GM06990 (cell line): ENCODE measurements around the gene EPSTI1.

Source experiments
- DNase-seq: peaks from one replicate; pipeline ENCODE4 v3.0.0-alpha.2; 2011; ENCODE audit not compliant: insufficient read length; ENCODE audit errors: extremely low read depth
- H3K27me3 ChIP-seq: replicated peaks from 2 replicates; pipeline ENCODE4 v1.6.0; 2011; ENCODE audit warnings: low read length; ENCODE audit not compliant: control insufficient read depth, insufficient read depth
- H3K36me3 ChIP-seq: 2 replicates; pipeline ENCODE4 v1.5.1; 2011; ENCODE audit warnings: low read length; ENCODE audit not compliant: control insufficient read depth, insufficient read depth
- H3K4me3 ChIP-seq: replicated peaks from 2 replicates; pipeline ENCODE4 v1.5.1; 2011; ENCODE audit warnings: low read depth, mild to moderate bottlenecking, control low read depth, low read length
- CTCF ChIP-seq: IDR thresholded peaks from 2 replicates; pipeline ENCODE4 v1.5.1; 2011; ENCODE audit warnings: low read length, control low read depth, mild to moderate bottlenecking, inconsistent platforms; ENCODE audit not compliant: insufficient read depth, poor library complexity, severe bottlenecking

EPSTI1 gene

GRCh38 chr13:42984691-42985090 is 7.3 kb downstream of the EPSTI1 start:
- H3K27me3 ChIP-seq: no peaks in the 10 kb centered on the region
- TF ChIP-seq CTCF: no peak
- no peak overlapping the region for H3K4me3 ChIP-seq
- DNase-seq: no peak
- H3K36me3 ChIP-seq: no peaks in the 10 kb centered on the region; the same call in 1 of the 2 replicates

- no peaks in the 10 kb centered on the region for H3K27me3 ChIP-seq
- H3K4me3 ChIP-seq: no peak overlapping the region
- no peaks in the 10 kb centered on the region; the same call in 1 of the 2 replicates for H3K36me3 ChIP-seq
- no peak for TF ChIP-seq CTCF
- no peak for DNase-seq
Measured at GRCh38 chr13:42984026-42984425, 8.0 kb downstream of the EPSTI1 start.

DNA sequence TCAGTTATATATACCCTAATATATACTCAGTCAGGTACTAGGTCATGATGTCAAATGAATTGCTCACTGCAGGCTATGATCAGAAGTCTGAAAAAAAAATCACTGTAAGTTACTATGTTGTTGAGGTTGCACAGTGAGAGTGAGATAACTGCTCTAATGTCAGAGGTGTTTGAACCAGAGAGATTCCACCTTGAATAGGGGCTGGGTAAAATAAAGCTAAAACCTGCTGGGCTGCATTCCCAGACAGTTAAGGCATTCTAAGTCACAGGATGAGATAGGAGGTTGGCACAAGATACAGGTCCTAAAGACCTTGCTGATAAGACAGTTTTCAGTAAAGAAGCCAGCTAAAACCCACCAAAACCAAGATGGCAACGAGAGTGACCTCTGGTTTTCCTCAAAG is 10.2 kb downstream of the EPSTI1 start:
- no peak for TF ChIP-seq CTCF
- no peak overlapping the region for H3K4me3 ChIP-seq
- H3K27me3 ChIP-seq: no peaks in the 10 kb centered on the region
- no peak for DNase-seq
- H3K36me3 ChIP-seq: no peaks in the 10 kb centered on the region; the same call in 1 of the 2 replicates

DNA sequence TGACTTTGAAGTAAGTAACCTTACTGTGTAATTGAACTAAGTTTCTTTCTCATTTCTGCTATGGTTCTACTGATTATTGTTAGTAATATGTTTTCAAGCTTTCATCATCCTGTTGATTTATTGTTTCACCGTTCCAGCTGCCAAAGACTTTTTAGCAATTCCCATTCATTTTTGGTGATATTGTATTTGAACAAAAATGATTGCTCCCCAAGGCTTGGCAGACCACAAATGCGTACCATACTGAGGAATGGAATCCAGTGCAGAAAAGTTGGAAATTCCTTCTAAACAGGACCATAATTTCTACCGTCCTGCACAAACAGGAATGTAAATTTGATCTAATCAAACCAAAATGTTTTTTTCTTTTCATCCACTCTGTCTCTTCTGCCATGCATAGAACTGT is 10.7 kb downstream of the EPSTI1 start:
- no peaks in the 10 kb centered on the region for H3K27me3 ChIP-seq
- H3K4me3 ChIP-seq: no peak overlapping the region
- H3K36me3 ChIP-seq: no peaks in the 10 kb centered on the region; the same call in 1 of the 2 replicates
- TF ChIP-seq CTCF: no peak
- no peak for DNase-seq

- Histone ChIP-seq H3K36me3 (no peaks in the 10 kb centered on the region), H3K4me3 (no peak overlapping the region), H3K27me3 (no peaks in the 10 kb centered on the region)
- TF ChIP-seq CTCF: no peak
- DNase-seq: peak; percentile 51
Measured at GRCh38 chr13:42977219-42977659, 14.8 kb downstream of the EPSTI1 start.

GRCh38 chr13:42976066-42976465 is 16.0 kb downstream of the EPSTI1 start:
- Histone ChIP-seq H3K4me3 (no peak overlapping the region), H3K27me3 (no peaks in the 10 kb centered on the region), H3K36me3 (no peaks in the 10 kb centered on the region)
- DNase-seq: no peak
- TF ChIP-seq CTCF: no peak
